Naive B cell (primary cell): ENCODE results near the gene MAP3K14. TPM values are rescaled to one million over a fixed set of nuclear protein-coding genes. Genes with fewer than 3 reads are reported as not detected.

Experiments
- polyA plus RNA-seq, 6 donors: library from polyadenylated mRNA; unstranded; fragments of 300-500 nt; fragmentation: Illumina TruSeq; gene quantifications; one replicate each; pipeline ENCODE4 v1.2.3, GENCODE V29; 2021; ENCODE audit warnings: low read depth in 6 of 6

The MAP3K14 gene
- polyA plus RNA-seq, 6 donors from 2014 or later = 13.3 to 38.9 (median 19.1) TPM

Other genes with a start within 250 kb of the MAP3K14 start
- gene PLCD3, start 184.5 kb downstream of the MAP3K14 start, polyA plus RNA-seq = not detected
- gene ACBD4, start 181.3 kb downstream of the MAP3K14 start, polyA plus RNA-seq = 10 to 100 TPM; 15.4 to 27.1 (median 20.4) TPM
- gene HEXIM1, start 168.5 kb downstream of the MAP3K14 start, polyA plus RNA-seq = 1 to 10 TPM; 3.2 to 5.3 (median 4.1) TPM
- 1 to 10 TPM; 2.1 to 6.7 (median 4.3) TPM for gene HEXIM2, start 155.1 kb downstream of the MAP3K14 start, polyA plus RNA-seq
- gene FMNL1, start 95.1 kb downstream of the MAP3K14 start, polyA plus RNA-seq = 10 to 100 TPM; 16.9 to 47.0 (median 22.3) TPM
- 1 to 10 TPM in 1 of 6 donors, under 1 TPM in 4, not detected in 1; 0.16 to 4.6 (median 0.31) TPM for gene SPATA32, start 54.9 kb downstream of the MAP3K14 start, polyA plus RNA-seq
- gene ARHGAP27, start 115.8 kb upstream of the MAP3K14 start, polyA plus RNA-seq = 10 to 100 TPM; 32.3 to 76.2 (median 40.9) TPM
- gene PLEKHM1, start 173.7 kb upstream of the MAP3K14 start, polyA plus RNA-seq = 10 to 100 TPM in 5 of 6 donors, 1 to 10 TPM in 1; 6.3 to 19.6 (median 16.2) TPM